RCC 7860 (cell line): ENCODE data around the gene CD274.
A peak's percentile ranks its signal among the peaks of the same experiment; 100 is the strongest.
"Not testable (repeated sequence)": the region's sequence is repeated elsewhere in the genome, so short reads cannot be mapped to it uniquely, and the experiment has no call there.

Experiments used
- DNase-seq: peaks from one replicate; pipeline ENCODE4 v3.0.0-alpha.2; 2015; ENCODE audit warnings: low spot score
- FAIRE-seq: peaks from 2 replicates; lab custom pipeline; 2012; peaks lifted over from hg19 to GRCh38; lab: Jason Lieb, UNC

CD274 gene

GRCh38 chr9:5437254-5438216, 12.8 kb upstream of the CD274 start, which contains the start of gene PLGRKT:
Gene PLGRKT (minus strand): TSS chr9:5437925. CDS start chr9:5431977, 5,948 bp downstream.
- DNase-seq = peak; percentile 90

DNA sequence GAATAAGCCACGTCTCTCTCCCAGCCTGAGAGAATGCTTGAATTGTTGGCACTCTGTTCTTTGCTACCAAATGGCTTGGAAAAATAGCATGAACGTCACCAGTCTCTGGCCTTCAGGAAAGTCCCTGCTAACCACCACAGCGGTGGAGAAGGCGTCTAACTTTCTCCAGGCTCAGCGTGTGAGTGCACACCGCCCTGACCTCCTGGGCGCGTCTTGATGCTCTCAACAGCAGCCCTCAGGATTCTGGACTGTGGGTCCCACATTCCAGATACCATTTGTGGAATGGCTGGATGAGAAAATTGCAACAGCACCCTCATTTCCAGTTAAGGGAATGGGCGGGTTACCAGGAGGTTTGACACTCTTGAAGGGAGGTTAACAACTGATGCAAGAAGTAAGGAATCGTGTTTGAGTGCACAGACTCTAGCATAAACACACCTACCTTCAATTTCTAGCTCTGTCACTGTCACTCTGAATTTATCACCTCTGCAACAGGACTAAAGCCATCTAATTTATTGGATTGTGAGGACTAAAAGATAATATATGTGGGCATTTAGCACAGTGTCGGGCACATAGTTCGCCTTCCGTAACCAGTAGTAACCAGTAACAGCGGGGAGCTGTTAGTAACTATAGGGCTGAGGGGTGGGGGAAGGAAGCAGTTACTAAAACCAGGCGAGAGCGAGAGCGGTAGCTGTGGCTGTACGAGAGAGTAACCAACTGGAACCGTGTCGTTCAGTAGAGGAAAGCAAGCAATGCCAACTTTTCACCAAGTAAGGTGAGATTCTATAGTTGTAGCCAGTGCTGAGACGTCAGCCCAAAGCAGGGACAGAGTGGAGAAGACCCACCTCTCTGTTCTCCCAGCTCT, 11.8 kb upstream of the CD274 start:
- peak; percentile 88 for DNase-seq
- peak; percentile 80 for FAIRE-seq

More at GRCh38 chr9:5437254-5438216, 12.8 kb upstream of the CD274 start, which contains the start of gene PLGRKT:
- FAIRE-seq = peak; percentile 80

DNA sequence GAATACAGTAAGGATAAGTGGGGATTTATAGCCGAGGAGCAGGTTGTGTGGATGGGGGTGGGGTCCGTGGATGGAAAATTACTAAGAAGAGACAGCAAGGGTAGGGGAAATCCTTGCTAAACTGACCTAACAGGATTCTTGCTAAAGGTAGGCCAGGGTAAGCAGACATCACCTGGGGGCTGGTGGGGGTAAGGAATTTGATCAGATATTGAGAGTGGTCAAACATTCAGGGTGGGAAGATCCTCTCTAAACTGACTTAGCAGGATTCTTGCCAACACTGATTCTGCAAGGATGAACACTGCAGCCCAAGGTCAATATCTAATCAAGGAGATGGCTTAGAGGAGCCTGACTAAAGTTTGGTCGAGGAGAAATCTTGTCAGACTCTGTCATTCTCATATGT, 9.9 kb upstream of the CD274 start:
- DNase-seq = no peak
- FAIRE-seq = no peak

DNA sequence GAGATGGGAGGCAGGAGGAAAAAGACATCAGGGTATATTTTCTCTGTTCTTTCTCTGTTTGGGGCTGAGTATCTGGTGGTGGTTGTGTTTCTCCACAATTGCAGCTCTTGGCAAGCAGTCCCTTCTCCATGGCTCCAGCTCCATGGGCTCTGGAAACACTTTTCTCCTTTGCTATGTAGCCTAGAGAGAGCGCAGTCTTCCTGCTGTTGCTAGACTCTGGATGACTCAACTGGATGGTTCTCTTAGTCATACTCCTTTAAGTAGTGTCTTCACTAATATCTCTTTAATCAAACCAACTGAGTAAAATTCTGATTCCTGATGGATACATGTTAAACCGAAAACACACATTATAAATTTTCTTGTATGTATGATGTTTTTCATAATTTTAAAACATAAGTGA, 9.3 kb upstream of the CD274 start:
- DNase-seq = peak; percentile 59
- peak; percentile 51 for FAIRE-seq

GRCh38 chr9:5442400-5443011, 7.8 kb upstream of the CD274 start:
- FAIRE-seq (peak; percentile 48), DNase-seq (peak; percentile 44)

DNA sequence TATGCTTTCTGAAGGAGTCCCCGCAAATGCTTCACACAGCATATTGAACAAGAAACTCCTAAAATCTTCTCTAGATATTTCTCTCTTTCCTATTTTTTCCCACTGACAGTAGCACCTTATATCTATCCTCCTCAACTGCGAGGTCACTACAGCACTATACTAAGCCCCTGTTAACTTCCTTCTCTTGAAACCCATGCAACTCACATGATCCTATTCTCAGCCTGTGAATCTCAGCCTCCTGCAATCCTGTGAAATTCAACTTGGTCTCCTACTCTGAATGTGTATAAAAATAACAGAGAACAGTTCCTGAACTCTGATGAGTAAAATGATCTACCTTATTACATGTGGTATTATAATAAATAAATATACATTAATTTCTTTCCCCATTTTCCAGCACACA, 6.5 kb upstream of the CD274 start:
- DNase-seq (no peak), FAIRE-seq (no peak)

- not testable (repeated sequence) for FAIRE-seq, DNase-seq
These were observed 5.2 kb upstream of the CD274 start for GRCh38 chr9:5445096-5445495.

GRCh38 chr9:5445886-5446285, 4.5 kb upstream of the CD274 start:
- DNase-seq (no peak), FAIRE-seq (no peak)

- peak; percentile 48 for DNase-seq
- FAIRE-seq = peak; percentile 85
These were observed 3.7 kb upstream of the CD274 start for GRCh38 chr9:5446451-5447236.

- FAIRE-seq (no peak), DNase-seq (no peak)
These were observed 3.0 kb upstream of the CD274 start for GRCh38 chr9:5447337-5447736.

GRCh38 chr9:5448016-5448415, 2.3 kb upstream of the CD274 start:
- FAIRE-seq (no peak), DNase-seq (no peak)

DNA sequence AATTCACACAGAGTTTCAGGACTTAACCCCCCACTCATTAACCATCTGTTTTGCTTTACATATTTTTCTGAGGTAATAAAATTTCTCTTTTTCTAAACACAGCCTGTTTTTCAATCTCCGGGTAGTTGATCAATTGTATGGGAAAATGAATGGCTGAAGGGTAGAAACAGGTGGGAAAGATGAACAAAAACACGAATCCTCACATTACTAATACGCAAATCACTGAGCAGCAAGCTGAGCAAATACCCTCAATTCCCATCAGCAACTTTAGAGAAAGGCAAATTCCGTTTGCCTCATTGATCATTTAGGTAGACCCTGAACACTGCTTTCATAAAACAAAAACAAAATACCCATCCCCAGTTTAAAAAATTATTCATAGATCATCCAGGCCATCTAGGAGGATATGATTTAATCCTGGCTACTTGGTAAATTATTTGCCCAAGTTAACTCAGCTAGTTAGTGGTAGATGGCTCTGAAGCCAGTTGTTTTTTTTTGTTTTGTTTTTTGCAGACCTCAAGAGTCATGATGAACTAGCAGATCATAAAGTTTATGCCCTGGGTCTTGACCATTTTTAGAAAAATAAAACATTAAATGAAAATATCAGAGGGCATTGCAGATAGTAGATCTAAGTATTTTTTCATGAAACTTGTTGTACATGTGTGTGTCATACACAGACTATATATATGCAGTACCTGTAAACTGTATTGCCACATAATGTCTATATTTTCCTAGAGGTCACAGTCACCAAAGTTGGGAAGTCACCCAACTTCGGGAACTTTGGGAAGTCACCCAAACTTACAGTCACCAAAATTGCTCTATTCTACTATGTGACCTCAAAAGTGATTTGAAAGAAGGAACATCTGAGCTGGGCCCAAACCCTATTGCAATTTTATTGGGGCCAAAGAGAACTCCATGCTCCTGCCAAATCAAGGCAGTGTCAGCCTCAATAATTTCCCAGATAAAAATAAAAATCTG, 1.6 kb upstream of the CD274 start:
- peak; percentile 77 for FAIRE-seq
- DNase-seq = no peak

- no peak for FAIRE-seq
- DNase-seq = no peak
These were observed 602 bp upstream of the CD274 start for GRCh38 chr9:5449521-5450358.

DNA sequence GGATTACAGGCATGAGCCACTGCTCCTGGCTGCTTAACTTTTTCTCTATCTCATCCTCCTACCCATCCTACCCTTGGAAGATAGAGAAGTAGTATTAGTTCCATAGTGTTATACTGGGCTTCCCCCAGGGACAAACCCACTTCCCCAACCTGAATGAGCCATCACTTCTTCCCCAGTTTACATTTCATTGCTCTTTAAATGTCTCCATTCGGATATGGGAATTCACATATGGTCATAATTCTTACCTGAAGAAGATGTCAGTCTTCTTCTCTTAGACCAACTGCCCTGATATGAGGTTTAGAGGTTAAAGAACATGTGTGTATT, 1.9 kb downstream of the CD274 start:
- DNase-seq (no peak), FAIRE-seq (no peak)

DNA sequence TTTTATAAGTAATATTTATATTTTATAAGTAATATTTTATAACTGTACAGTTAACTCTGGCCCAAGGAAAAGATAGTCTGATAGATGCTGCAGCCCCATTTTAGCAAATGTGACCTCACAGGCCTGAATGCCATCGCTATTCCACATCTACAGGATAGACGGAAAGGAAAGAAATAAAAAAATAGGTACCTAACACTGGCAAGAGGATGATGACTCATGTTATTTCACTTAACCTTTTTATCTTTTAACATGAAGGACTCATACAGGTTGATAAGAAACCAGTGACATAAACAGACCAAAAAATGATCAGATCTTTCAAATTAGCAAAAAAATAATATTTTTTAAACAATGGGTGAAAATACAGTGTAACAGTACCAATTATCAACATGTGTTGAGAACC, 2.7 kb downstream of the CD274 start:
- FAIRE-seq = peak; percentile 45

DNA sequence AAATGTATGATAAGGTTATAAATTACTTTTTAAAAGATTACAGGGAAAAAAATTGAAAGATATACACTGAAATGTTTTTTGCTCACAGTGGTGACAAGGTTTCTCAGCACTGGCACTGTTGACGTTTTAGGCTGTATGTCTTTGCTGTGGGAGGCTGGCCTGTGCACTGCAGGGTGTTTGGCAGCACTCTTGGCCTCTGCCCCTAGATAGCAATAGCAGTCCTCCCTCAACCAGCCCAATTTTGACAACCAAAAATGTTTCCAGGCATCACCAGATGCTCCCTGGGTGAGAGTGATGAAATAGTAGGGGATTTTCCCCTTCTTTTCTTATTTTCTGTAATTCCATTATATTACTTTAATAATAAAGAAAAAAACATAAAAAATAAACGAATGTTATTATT, 3.3 kb downstream of the CD274 start:
- no peak for FAIRE-seq
- DNase-seq = no peak

More for the DNA sequence above, 2.7 kb downstream of the CD274 start:
- DNase-seq = no peak

- DNase-seq (peak; percentile 70), FAIRE-seq (peak; percentile 91)
These were observed 4.8 kb downstream of the CD274 start for GRCh38 chr9:5455181-5455580.

- FAIRE-seq (no peak), DNase-seq (peak; percentile 33)
These were observed 9.0 kb downstream of the CD274 start for GRCh38 chr9:5459289-5459829.
